AG10803 (cell line): ENCODE results near the gene ONECUT1.

Source experiments
- DNase-seq: peaks from one replicate; pipeline ENCODE4 v3.0.0; 2010; ENCODE audit warnings: low read depth
- H3K4me3 ChIP-seq: 2 replicates; pipeline ENCODE4 v1.5.1; 2011; ENCODE audit warnings: mild to moderate bottlenecking, low read length, control low read depth
- CTCF ChIP-seq: conservative IDR thresholded peaks from 2 replicates; pipeline ENCODE4 v1.5.1; 2011; ENCODE audit warnings: mild to moderate bottlenecking, low read length, control low read depth, inconsistent platforms

Gene ONECUT1

GRCh38 chr15:52709187-52709981 lies 80.8 kb downstream of the ONECUT1 start:
- TF ChIP-seq CTCF, result no peak
- DNase-seq, result no peak
- H3K4me3 ChIP-seq, result no peak overlapping the region
